Spinal cord (tissue), 10 donors: Measurements from ENCODE around the gene ELP1. TPM values are rescaled to one million over a fixed set of nuclear protein-coding genes. Genes with fewer than 3 reads are reported as not detected.

Experiments used
- DNase-seq, 6 donors: peaks; one replicate each; pipeline versions ENCODE4 v3.0.0 to v3.0.0-alpha.2; 2013 to 2015; ENCODE audit warnings: low spot score in 6 of 6, low read depth in 4 of 6
- H3K27ac ChIP-seq: one replicate; pipeline ENCODE4 v1.5.1; 2013; ENCODE audit warnings: low read depth, low read length, control low read depth
- H3K27me3 ChIP-seq: one replicate; pipeline ENCODE4 v1.6.1; 2013; ENCODE audit warnings: low read length; ENCODE audit not compliant: control insufficient read depth, insufficient read depth
- H3K36me3 ChIP-seq: one replicate; pipeline ENCODE4 v1.6.1; 2013; ENCODE audit warnings: low read length; ENCODE audit not compliant: control insufficient read depth, insufficient read depth
- H3K4me1 ChIP-seq: one replicate; pipeline ENCODE4 v1.6.1; 2013; ENCODE audit warnings: low read length; ENCODE audit not compliant: control insufficient read depth, insufficient read depth
- H3K4me3 ChIP-seq: one replicate; pipeline ENCODE4 v1.5.1; 2013; ENCODE audit warnings: low read depth, low read length, control low read depth
- H3K9me3 ChIP-seq: one replicate; pipeline ENCODE4 v1.6.1; 2013; ENCODE audit warnings: low read length; ENCODE audit not compliant: control insufficient read depth, insufficient read depth
- WGBS: methylation state at CpG from one replicate; pipeline ENCODE4 v1.1.5; 2013; ENCODE audit warnings: missing lambda C conversion rate; ENCODE audit not compliant: insufficient coverage; 5-methylcytosine and 5-hydroxymethylcytosine counted together
- polyA plus RNA-seq, 2 donors: library from polyadenylated mRNA; unstranded; fragments of 120-200 nt; gene quantifications; one replicate each; pipeline ENCODE4 v1.2.1, GENCODE V29; 2013; ENCODE audit not compliant: insufficient read length in 2 of 2
- total RNA-seq, 2 donors: library from RNA; depleted of rRNA in 1 of 2; stranded (reverse); fragments of 120-200 nt in 1 of 2; fragments of >200 nt in 1 of 2; gene quantifications; one replicate each; pipeline versions ENCODE4 v1.2.3 to v1.2.4, GENCODE V29; 2013 to 2014
- donor health status: healthy.

Gene ELP1
- total and polyA plus RNA-seq, 4 donors: 41.9 to 60.2 (median 55.2) TPM

DNA sequence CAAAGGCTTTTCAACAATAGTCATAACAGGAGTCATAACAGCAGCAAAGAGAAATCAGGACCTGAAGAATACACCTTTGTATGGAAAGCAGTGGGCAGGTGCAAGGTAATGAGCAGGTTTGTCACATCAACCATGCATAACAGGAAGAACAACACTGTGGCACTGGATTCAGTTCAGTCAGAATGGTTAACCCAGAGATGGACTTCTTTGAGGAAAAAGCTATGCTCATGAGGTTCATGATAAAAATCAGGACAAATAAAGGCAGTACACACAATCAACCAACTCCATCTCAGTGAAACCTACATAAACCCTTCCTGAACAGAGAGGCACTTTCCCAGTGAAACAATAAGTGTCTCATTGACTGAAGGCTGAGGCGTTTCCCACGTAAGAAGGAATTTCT is 27.2 kb upstream of the ELP1 start:
- Histone ChIP-seq H3K9me3 (no peaks in the 10 kb centered on the region), H3K4me3 (no peak overlapping the region), H3K36me3 (no peaks in the 10 kb centered on the region), H3K4me1 (no peaks in the 10 kb centered on the region), H3K27me3 (no peaks in the 10 kb centered on the region), H3K27ac (no peak overlapping the region)
- DNase-seq: no peak
- WGBS: no CpG with 5 or more reads among the region's 2 CpGs

GRCh38 chr9:108960331-108960730 is 26.4 kb upstream of the ELP1 start:
- no peaks in the 10 kb centered on the region for H3K4me1 ChIP-seq
- peak in 1 of 6 donors; percentile 49 for DNase-seq
- no peaks in the 10 kb centered on the region for H3K36me3 ChIP-seq
- whole genome bisulfite sequencing: 0% methylated on average over 1 of the region's 6 CpGs
- H3K27ac ChIP-seq: no peak overlapping the region
- H3K27me3 ChIP-seq: no peaks in the 10 kb centered on the region
- no peaks in the 10 kb centered on the region for H3K9me3 ChIP-seq
- no peak overlapping the region for H3K4me3 ChIP-seq

- Histone ChIP-seq H3K4me1 (no peaks in the 10 kb centered on the region), H3K36me3 (no peaks in the 10 kb centered on the region), H3K27me3 (no peaks in the 10 kb centered on the region), H3K4me3 (no peak overlapping the region), H3K9me3 (no peaks in the 10 kb centered on the region), H3K27ac (no peak overlapping the region)
- no peak for DNase-seq
Measured at GRCh38 chr9:108956631-108957026, 22.7 kb upstream of the ELP1 start.

GRCh38 chr9:108956022-108956630 is 22.2 kb upstream of the ELP1 start:
- no CpG with 5 or more reads among the region's 4 CpGs for WGBS
- Histone ChIP-seq H3K36me3 (no peaks in the 10 kb centered on the region), H3K27ac (no peak overlapping the region), H3K4me1 (no peaks in the 10 kb centered on the region), H3K27me3 (no peaks in the 10 kb centered on the region), H3K4me3 (no peak overlapping the region), H3K9me3 (no peaks in the 10 kb centered on the region)
- DNase-seq: peak in 1 of 6 donors; percentile 3

- DNase-seq: peak in 3 of 6 donors; percentile 33 to 84 (median 69)
- Histone ChIP-seq H3K9me3 (no peaks in the 10 kb centered on the region), H3K4me1 (no peaks in the 10 kb centered on the region), H3K36me3 (no peaks in the 10 kb centered on the region), H3K27me3 (no peaks in the 10 kb centered on the region), H3K27ac (no peak overlapping the region), H3K4me3 (no peak overlapping the region)
- WGBS: no CpG with 5 or more reads among the region's 3 CpGs
Measured at GRCh38 chr9:108953983-108954574, 20.2 kb upstream of the ELP1 start.

DNA sequence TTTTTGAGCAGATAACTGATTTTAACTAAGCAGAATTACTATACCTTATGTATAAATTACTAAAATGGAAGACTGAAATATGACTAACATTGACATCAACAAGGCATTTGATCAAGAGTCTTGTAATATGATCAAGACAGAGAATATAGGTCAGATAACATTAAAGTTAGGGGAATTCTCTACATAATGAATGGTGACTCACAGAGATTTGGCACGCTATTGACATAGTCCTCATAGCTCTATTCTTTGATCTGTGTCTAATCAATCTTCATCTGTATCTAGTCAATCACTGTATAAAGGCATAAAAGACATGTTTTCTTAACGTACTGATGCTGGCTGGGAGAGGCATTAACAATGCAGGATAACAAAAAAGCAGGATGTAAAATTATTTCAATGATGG is 17.7 kb upstream of the ELP1 start:
- no peaks in the 10 kb centered on the region for H3K4me1 ChIP-seq
- no peak overlapping the region for H3K27ac ChIP-seq
- H3K27me3 ChIP-seq: no peaks in the 10 kb centered on the region
- no CpG with 5 or more reads among the region's 2 CpGs for WGBS
- no peak for DNase-seq
- no peaks in the 10 kb centered on the region for H3K9me3 ChIP-seq
- H3K36me3 ChIP-seq: no peaks in the 10 kb centered on the region
- H3K4me3 ChIP-seq: no peak overlapping the region

DNA sequence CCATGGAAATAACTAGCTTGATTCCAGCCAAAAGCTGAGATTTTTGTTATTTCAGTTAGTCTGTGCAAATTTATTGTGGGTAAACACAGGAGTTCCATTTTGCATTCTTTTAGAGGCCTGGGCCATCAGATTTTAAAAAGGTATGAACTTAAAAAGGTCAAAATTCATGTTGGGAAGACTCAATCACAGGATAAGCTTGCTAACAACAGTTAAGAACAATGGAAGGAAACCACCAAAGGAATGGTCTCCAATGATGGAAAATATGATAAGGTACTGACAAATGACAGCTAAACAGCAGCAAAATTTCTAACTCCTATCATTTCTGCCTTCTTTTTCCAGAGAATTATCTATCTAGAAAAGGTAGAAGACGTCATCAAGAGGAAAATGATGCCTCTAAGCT is 16.2 kb upstream of the ELP1 start:
- no peaks in the 10 kb centered on the region for H3K9me3 ChIP-seq
- H3K36me3 ChIP-seq: peaks cover 3% of the 10 kb centered on the region
- H3K4me1 ChIP-seq: no peaks in the 10 kb centered on the region
- H3K4me3 ChIP-seq: no peak overlapping the region
- DNase-seq: no peak
- WGBS: 100% methylated on average over 1 of the region's 1 CpG
- no peaks in the 10 kb centered on the region for H3K27me3 ChIP-seq
- no peak overlapping the region for H3K27ac ChIP-seq

DNA sequence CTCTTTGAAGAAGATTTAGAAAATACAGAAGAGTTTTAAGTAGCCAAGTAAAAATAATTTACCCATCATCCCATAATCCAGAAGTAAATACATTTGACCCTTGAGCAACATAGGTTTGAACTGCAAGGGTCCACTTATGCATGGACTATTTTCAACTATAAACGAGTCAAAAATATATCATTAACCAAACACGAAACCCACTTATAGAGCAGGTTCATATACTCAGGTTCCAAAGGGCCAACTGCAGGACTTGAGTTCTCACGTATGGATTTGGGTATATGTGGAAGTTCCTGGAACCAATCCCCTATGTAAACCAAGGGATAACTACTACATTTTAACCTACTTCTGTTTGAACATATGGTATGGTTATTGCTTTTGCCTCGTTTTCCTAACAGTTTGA is 6.1 kb upstream of the ELP1 start:
- no peaks in the 10 kb centered on the region for H3K4me1 ChIP-seq
- no CpG with 5 or more reads among the region's 4 CpGs for WGBS
- H3K4me3 ChIP-seq: no peak overlapping the region
- H3K27me3 ChIP-seq: no peaks in the 10 kb centered on the region
- no peaks in the 10 kb centered on the region for H3K9me3 ChIP-seq
- no peak overlapping the region for H3K27ac ChIP-seq
- H3K36me3 ChIP-seq: peaks cover 5% of the 10 kb centered on the region
- DNase-seq: no peak

DNA sequence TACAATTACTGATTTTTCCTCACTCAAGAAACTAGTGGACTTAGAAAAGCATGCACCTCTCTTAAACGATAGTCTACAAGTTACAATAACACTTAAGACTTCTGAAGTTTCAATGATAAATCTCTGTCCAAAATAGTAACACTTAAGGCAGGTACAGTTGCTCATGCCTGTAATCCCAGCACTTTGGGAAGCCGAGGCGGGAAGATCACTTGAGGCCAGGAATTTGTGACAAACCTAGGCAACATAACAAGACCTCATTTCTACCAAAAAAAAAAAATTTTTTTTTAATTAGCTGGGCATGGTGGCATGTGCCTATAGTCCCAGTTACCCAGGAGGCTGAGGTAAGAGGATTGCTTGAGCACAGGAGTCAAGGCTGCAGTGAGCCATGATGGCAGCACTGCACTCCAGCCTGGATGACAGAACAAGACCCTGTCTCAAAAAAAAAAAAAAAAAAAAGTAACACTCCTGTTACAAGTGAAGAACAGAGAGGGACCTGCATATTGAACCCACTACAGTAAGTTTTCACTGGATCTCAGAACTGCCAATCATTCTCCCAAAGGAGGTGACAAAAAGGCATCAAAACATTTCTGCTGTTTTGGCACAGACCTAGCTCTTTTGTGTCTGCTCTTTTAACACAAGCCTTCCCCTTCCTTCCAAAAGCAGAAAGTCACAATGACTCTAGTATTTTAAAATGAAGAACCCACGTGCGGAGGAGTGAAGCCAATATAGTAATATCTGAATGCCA is 3.8 kb upstream of the ELP1 start:
- H3K27ac ChIP-seq: no peak overlapping the region
- H3K27me3 ChIP-seq: no peaks in the 10 kb centered on the region
- WGBS: no CpG with 5 or more reads among the region's 5 CpGs
- no peaks in the 10 kb centered on the region for H3K4me1 ChIP-seq
- no peaks in the 10 kb centered on the region for H3K9me3 ChIP-seq
- no peak for DNase-seq
- no peak overlapping the region for H3K4me3 ChIP-seq
- H3K36me3 ChIP-seq: peaks cover 5% of the 10 kb centered on the region
